Heart left ventricle (tissue), 13 donors: ENCODE measurements around the gene SKI.

ENCODE experiments used
- POLR2A ChIP-seq, 2 donors: fragments of 450-650 bp; IDR thresholded peaks; one replicate each; pipeline ENCODE4 v1.6.1; 2017; ENCODE audit warnings: antibody characterized with exemption in 2 of 2, mild to moderate bottlenecking in 2 of 2, moderate library complexity in 2 of 2
- TF ChIP-seq, protein P1 (sequence below), 12 donors: fragments of 200-600 bp; sonication (generic) in 4 of 12; IDR thresholded peaks; one replicate each; pipeline versions ENCODE4 v1.5.0 to v1.8.0; 2018 to 2022; ENCODE audit warnings: antibody characterized with exemption in 12 of 12, mild to moderate bottlenecking in 5 of 12
- donor health status: ischemic (EF 13 %, LVEDD 7.1; RV severe dilation, severe dysfunction).
- donor health status: DM: no; HTN: yes; CAD: no.
- donor health status: DM: no; HTN: no; CAD: no.
- donor health status: ischemic (EF 25% LVEDD 6.9; RV normal size, moderate dysfunction).
- donor health status: ischemic (EF 25% LVEDD 5.7; RV mildly dilated, moderate dysfunction).
- donor health status: ischemic (EF 35%, LVEDD 5.7; RV mildly dilated, moderate dysfunction).
- donor health status: nonischemic (EF 11% LVEDD 7.7; RV severe dilation, severe dysfunction).
- donor health status: DM: yes; HTN: yes; CAD: no.
- donor health status: PGD.
- donor health status: ischemic (EF 29% LVEDD 5.4; RV normal size, mild dysfunction).
- donor health status: nonischemic (EF 23%, LVEDD 6.1; RV moderate dilation, normal function).

DNA sequence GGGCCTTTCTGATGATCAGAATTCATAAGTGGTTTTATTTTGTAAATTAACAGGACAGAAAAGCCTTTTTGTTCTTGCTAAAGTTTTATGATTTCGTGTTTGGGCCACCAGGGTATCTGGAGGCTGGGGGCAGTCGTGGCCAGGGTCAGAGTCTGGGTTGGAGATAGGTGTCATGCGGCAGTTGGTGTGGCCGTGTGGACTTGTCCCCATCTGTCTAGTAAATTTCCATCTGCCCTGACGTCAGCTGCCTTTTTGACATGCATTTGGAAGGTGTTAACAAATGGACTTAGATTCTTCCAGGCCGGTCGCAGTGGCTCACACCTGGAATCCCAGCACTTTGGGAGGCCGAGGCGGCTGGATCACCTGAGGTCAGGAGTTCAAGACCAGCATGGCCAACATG, 56.8 kb downstream of the SKI start:
- TF ChIP-seq, protein P1, sequence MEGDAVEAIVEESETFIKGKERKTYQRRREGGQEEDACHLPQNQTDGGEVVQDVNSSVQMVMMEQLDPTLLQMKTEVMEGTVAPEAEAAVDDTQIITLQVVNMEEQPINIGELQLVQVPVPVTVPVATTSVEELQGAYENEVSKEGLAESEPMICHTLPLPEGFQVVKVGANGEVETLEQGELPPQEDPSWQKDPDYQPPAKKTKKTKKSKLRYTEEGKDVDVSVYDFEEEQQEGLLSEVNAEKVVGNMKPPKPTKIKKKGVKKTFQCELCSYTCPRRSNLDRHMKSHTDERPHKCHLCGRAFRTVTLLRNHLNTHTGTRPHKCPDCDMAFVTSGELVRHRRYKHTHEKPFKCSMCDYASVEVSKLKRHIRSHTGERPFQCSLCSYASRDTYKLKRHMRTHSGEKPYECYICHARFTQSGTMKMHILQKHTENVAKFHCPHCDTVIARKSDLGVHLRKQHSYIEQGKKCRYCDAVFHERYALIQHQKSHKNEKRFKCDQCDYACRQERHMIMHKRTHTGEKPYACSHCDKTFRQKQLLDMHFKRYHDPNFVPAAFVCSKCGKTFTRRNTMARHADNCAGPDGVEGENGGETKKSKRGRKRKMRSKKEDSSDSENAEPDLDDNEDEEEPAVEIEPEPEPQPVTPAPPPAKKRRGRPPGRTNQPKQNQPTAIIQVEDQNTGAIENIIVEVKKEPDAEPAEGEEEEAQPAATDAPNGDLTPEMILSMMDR (IDR thresholded peaks at IDR 0.05): no peak
- no peak for TF ChIP-seq POLR2A (IDR thresholded peaks at IDR 0.05)
